HepG2 (cell line): ENCODE results near the gene HINT1. TPM values are rescaled to one million over a fixed set of nuclear protein-coding genes. Genes with fewer than 3 reads are reported as not detected.

Source experiments
- BORCS8-MEF2B ChIP-seq: sonication (generic); formaldehyde crosslinking; IDR thresholded peaks from 2 replicates; pipeline ENCODE4 v1.8.0; 2022; ENCODE audit warnings: mild to moderate bottlenecking, missing genetic modification reagents
- CEBPG ChIP-seq: IDR thresholded peaks from 2 replicates; pipeline ENCODE4 v1.6.1; 2016
- EP300 ChIP-seq, 3 experiments: sonication (generic) in 1 of 3; formaldehyde crosslinking in 1 of 3; IDR thresholded peaks; 2 replicates each; pipeline versions ENCODE4 v1.5.1 to v1.6.1; 2011 to 2020; ENCODE audit warnings: low read depth in 2 of 3, low read length in 2 of 3, borderline replicate concordance in 1 of 3, improper control_type of control experiment in 1 of 3, mild to moderate bottlenecking in 1 of 3, missing genetic modification reagents in 1 of 3, moderate library complexity in 1 of 3
- GATA4 ChIP-seq: sonication (generic); IDR thresholded peaks from 2 replicates; pipeline ENCODE4 v1.6.1; 2016; ENCODE audit warnings: antibody characterized with exemption, low read depth, borderline replicate concordance
- HDAC6 ChIP-seq: fragments of 200-600 bp; sonication (generic); IDR thresholded peaks from 2 replicates; pipeline ENCODE4 v1.7.0; 2017; ENCODE audit warnings: mild to moderate bottlenecking, antibody characterized with exemption, low read length, low read depth
- MAFF ChIP-seq: IDR thresholded peaks from 2 replicates; pipeline ENCODE4 v1.6.1; 2011; ENCODE audit warnings: low read depth, low read length, improper control_type of control experiment
- SOX13 ChIP-seq, 3 experiments: fragments of 450-650 bp in 1 of 3; sonication (generic) in 1 of 3; formaldehyde crosslinking in 1 of 3; IDR thresholded peaks in 2 of 3; conservative IDR thresholded peaks in 1 of 3; 2 replicates each; pipeline versions ENCODE4 v1.5.0 to v1.6.1; 2016 to 2020; ENCODE audit warnings: antibody characterized with exemption in 1 of 3, mild to moderate bottlenecking in 1 of 3, missing compliant biosample characterization in 1 of 3, missing genetic modification reagents in 1 of 3, moderate library complexity in 1 of 3
- ZNF160 ChIP-seq: sonication (generic); formaldehyde crosslinking; IDR thresholded peaks from 2 replicates; pipeline ENCODE4 v1.8.0; 2022; ENCODE audit warnings: mild to moderate bottlenecking, inconsistent platforms, missing genetic modification reagents
- ZNF264 ChIP-seq: sonication (generic); formaldehyde crosslinking; IDR thresholded peaks from 2 replicates; pipeline ENCODE4 v1.4.0; 2020; ENCODE audit warnings: missing genetic modification reagents
- ZNF33B ChIP-seq: sonication (generic); formaldehyde crosslinking; IDR thresholded peaks from 2 replicates; pipeline ENCODE4 v1.5.1; 2020; ENCODE audit warnings: mild to moderate bottlenecking, missing genetic modification reagents
- ZNF431 ChIP-seq: sonication (generic); formaldehyde crosslinking; IDR thresholded peaks from 2 replicates; pipeline ENCODE4 v1.9.0; 2022; ENCODE audit warnings: missing genetic modification reagents, low read depth, mild to moderate bottlenecking, borderline replicate concordance
- ZNF460 ChIP-seq: sonication (generic); formaldehyde crosslinking; IDR thresholded peaks from 2 replicates; pipeline ENCODE4 v1.5.1; 2020; ENCODE audit warnings: missing genetic modification reagents, mild to moderate bottlenecking, borderline replicate concordance
- ZNF510 ChIP-seq: sonication (generic); formaldehyde crosslinking; IDR thresholded peaks from 2 replicates; pipeline ENCODE4 v1.4.0; 2020; ENCODE audit warnings: low read depth, mild to moderate bottlenecking, missing genetic modification reagents
- ZNF792 ChIP-seq: IDR thresholded peaks from 2 replicates; pipeline ENCODE4 v1.6.1; 2016
- polyA plus RNA-seq, 8 experiments: library from polyadenylated mRNA; depleted of rRNA in 3 of 8; stranded (reverse) in 7 of 8; unstranded in 1 of 8; fragments of >200 nt; fragmentation: Illumina TruSeq in 4 of 8; extraction: Trizol in 4 of 8; gene quantifications; 2 replicates each; pipeline versions ENCODE4 v1.2.1 to v1.2.3, GENCODE V29; 2011 to 2016; ENCODE audit warnings: low read depth in 4 of 8, missing spikeins in 1 of 8, mixed read lengths in 1 of 8; ENCODE audit not compliant: insufficient read depth in 1 of 8
- total RNA-seq, 5 experiments: library from RNA; depleted of rRNA; stranded (reverse); fragments of >200 nt; fragmentation: Illumina TruSeq; extraction: Trizol; gene quantifications; 2 replicates each; pipeline ENCODE4 v1.2.3, GENCODE V29; 2016; ENCODE audit warnings: low read depth in 1 of 5
- TF ChIP-seq, protein P1 (sequence below): sonication (generic); formaldehyde crosslinking; IDR thresholded peaks from 2 replicates; pipeline ENCODE4 v1.4.0; 2020; ENCODE audit warnings: missing genetic modification reagents, borderline replicate concordance
- TF ChIP-seq, protein P2 (sequence below): sonication (generic); formaldehyde crosslinking; IDR thresholded peaks from 2 replicates; pipeline ENCODE4 v1.9.0; 2021; ENCODE audit warnings: missing genetic modification reagents, mild to moderate bottlenecking, borderline replicate concordance
- TF ChIP-seq, protein P3 (sequence below): sonication (generic); formaldehyde crosslinking; conservative IDR thresholded peaks from 2 replicates; pipeline ENCODE4 v1.8.0; 2022; ENCODE audit warnings: mild to moderate bottlenecking, moderate library complexity, missing genetic modification reagents
- TF ChIP-seq, protein P4 (sequence below): sonication (generic); formaldehyde crosslinking; IDR thresholded peaks from 2 replicates; pipeline ENCODE4 v1.8.1; 2023; ENCODE audit warnings: mild to moderate bottlenecking, inconsistent platforms, moderate library complexity, missing genetic modification reagents, borderline replicate concordance

HINT1 gene
- total and polyA plus RNA-seq, 2 of the 13 experiments (the other 11 are each of a cell fraction or from before 2014, with no cell fraction given), result 428 to 997 TPM

DNA sequence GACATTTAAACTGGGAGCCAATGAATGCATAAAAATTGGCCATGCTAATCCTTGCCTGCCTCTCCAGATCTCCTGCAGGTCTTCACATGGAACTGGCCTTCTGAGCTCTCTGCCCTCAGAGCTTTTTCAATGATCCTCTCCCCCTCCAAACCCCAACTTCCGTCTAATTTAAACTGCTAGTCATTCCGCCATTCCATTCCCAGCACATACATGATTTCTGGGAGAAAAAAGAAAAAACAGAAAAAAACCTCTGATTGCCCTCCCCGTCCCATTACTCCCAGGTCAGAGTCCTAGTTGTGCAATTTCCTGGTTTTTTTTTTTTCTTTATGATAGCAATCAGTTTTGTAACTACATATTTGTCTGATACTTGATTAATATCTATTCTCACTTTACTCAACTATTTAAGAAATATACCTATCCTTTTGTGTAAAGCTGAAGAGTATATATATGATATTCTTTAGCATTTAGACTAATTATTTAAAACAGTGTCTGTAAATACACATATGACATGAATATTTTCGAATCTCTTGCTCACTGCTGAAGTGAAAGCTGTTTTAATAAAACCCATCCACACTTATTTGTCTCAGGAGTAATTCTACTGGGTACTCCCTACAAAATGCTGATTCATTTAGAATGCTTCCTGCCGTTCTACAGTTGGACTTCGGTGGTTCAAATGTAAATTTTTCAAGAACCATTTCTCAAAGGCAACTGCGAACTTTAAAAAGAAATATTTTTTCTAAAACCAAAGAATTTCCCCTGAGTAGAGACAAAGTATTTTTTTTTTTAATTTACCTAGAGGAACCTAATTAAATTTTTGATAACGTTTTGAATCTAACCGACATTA, 1.6 kb downstream of the HINT1 start (continued):
- TF ChIP-seq HDAC6 (no peak), ZNF431 (CRISPR knock-in tag) (no peak), ZNF460 (CRISPR knock-in tag) (no peak), ZNF264 (CRISPR knock-in tag) (no peak), ZNF792 (CRISPR knock-in tag) (0 out of 2 replicates have a peak, but pooled peaks have one; percentile 21), GATA4 (no peak; the same call in 1 of the 2 replicates), ZNF160 (CRISPR knock-in tag) (no peak), ZNF33B (CRISPR knock-in tag) (no peak), SOX13 (IDR thresholded peaks at IDR 0.05) (no peak), SOX13 (CRISPR knock-in tag; conservative IDR thresholded peaks at IDR 0.05 in 1 of 2, IDR thresholded peaks at IDR 0.05 in 1 of 2) (peak in 1 of 2 experiments; percentile 56; a peak in 2 of 4 replicates), BORCS8-MEF2B (CRISPR knock-in tag) (no peak), EP300 (IDR thresholded peaks at IDR 0.05; ENCODE audit: low read depth in 2 of 2, low read length in 2 of 2) (peak; percentile 42 to 73; a peak in 2 of 4 replicates), EP300 (CRISPR knock-in tag; IDR thresholded peaks at IDR 0.05; ENCODE audit: borderline replicate concordance) (no peak), MAFF (no peak), CEBPG (CRISPR knock-in tag) (peak; percentile 92), ZNF510 (CRISPR knock-in tag) (no peak)
- TF ChIP-seq, protein P1, sequence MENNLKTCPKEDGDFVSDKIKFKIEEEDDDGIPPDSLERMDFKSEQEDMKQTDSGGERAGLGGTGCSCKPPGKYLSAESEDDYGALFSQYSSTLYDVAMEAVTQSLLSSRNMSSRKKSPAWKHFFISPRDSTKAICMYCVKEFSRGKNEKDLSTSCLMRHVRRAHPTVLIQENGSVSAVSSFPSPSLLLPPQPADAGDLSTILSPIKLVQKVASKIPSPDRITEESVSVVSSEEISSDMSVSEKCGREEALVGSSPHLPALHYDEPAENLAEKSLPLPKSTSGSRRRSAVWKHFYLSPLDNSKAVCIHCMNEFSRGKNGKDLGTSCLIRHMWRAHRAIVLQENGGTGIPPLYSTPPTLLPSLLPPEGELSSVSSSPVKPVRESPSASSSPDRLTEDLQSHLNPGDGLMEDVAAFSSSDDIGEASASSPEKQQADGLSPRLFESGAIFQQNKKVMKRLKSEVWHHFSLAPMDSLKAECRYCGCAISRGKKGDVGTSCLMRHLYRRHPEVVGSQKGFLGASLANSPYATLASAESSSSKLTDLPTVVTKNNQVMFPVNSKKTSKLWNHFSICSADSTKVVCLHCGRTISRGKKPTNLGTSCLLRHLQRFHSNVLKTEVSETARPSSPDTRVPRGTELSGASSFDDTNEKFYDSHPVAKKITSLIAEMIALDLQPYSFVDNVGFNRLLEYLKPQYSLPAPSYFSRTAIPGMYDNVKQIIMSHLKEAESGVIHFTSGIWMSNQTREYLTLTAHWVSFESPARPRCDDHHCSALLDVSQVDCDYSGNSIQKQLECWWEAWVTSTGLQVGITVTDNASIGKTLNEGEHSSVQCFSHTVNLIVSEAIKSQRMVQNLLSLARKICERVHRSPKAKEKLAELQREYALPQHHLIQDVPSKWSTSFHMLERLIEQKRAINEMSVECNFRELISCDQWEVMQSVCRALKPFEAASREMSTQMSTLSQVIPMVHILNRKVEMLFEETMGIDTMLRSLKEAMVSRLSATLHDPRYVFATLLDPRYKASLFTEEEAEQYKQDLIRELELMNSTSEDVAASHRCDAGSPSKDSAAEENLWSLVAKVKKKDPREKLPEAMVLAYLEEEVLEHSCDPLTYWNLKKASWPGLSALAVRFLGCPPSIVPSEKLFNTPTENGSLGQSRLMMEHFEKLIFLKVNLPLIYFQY (CRISPR knock-in tag), result no peak; the same call in 1 of the 2 replicates
- TF ChIP-seq, protein P2, sequence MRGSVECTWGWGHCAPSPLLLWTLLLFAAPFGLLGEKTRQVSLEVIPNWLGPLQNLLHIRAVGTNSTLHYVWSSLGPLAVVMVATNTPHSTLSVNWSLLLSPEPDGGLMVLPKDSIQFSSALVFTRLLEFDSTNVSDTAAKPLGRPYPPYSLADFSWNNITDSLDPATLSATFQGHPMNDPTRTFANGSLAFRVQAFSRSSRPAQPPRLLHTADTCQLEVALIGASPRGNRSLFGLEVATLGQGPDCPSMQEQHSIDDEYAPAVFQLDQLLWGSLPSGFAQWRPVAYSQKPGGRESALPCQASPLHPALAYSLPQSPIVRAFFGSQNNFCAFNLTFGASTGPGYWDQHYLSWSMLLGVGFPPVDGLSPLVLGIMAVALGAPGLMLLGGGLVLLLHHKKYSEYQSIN (CRISPR knock-in tag), result no peak
- TF ChIP-seq, protein P3, sequence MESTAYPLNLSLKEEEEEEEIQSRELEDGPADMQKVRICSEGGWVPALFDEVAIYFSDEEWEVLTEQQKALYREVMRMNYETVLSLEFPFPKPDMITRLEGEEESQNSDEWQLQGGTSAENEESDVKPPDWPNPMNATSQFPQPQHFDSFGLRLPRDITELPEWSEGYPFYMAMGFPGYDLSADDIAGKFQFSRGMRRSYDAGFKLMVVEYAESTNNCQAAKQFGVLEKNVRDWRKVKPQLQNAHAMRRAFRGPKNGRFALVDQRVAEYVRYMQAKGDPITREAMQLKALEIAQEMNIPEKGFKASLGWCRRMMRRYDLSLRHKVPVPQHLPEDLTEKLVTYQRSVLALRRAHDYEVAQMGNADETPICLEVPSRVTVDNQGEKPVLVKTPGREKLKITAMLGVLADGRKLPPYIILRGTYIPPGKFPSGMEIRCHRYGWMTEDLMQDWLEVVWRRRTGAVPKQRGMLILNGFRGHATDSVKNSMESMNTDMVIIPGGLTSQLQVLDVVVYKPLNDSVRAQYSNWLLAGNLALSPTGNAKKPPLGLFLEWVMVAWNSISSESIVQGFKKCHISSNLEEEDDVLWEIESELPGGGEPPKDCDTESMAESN (CRISPR knock-in tag), result no peak
- TF ChIP-seq, protein P4, sequence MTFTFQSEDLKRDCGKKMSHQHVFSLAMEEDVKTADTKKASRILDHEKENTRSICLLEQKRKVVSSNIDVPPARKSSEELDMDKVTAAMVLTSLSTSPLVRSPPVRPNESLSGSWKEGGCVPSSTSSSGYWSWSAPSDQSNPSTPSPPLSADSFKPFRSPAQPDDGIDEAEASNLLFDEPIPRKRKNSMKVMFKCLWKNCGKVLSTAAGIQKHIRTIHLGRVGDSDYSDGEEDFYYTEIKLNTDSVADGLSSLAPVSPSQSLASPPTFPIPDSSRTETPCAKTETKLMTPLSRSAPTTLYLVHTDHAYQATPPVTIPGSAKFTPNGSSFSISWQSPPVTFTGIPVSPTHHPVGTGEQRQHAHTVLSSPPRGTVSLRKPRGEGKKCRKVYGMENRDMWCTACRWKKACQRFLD (CRISPR knock-in tag), result no peak
